D721Med (cell line): Measurements from ENCODE around the gene NCKAP5.

Experiments
- DNase-seq: peaks from one replicate; pipeline ENCODE4 v3.0.0; 2011; ENCODE audit warnings: low spot score; ENCODE audit not compliant: insufficient read length
- FAIRE-seq: peaks from 2 replicates; lab custom pipeline; 2011; peaks lifted over from hg19 to GRCh38; lab: Jason Lieb, UNC
- CTCF ChIP-seq: IDR thresholded peaks from 2 replicates; pipeline ENCODE4 v1.5.1; 2012; ENCODE audit warnings: mild to moderate bottlenecking, control low read depth; ENCODE audit not compliant: insufficient read depth; ENCODE audit errors: missing control alignments

NCKAP5 gene

GRCh38 chr2:133371286-133371685 is 197.0 kb downstream of the NCKAP5 start:
- no peak for TF ChIP-seq CTCF
- DNase-seq (no peak), FAIRE-seq (no peak)

GRCh38 chr2:133369901-133370658 is 198.2 kb downstream of the NCKAP5 start:
- DNase-seq, result no peak
- TF ChIP-seq CTCF, result no peak
- FAIRE-seq, result no peak

- no peak for TF ChIP-seq CTCF
- no peak for DNase-seq
- FAIRE-seq, result no peak
These were observed 203.1 kb downstream of the NCKAP5 start for GRCh38 chr2:133365117-133365516.

- FAIRE-seq (no peak), DNase-seq (no peak)
- TF ChIP-seq CTCF, result no peak
These were observed 203.6 kb downstream of the NCKAP5 start for GRCh38 chr2:133364636-133365035.

- no peak for FAIRE-seq
- TF ChIP-seq CTCF, result no peak
- DNase-seq, result no peak
These were observed 204.4 kb downstream of the NCKAP5 start for GRCh38 chr2:133363884-133364283.

GRCh38 chr2:133362061-133362476 is 206.2 kb downstream of the NCKAP5 start:
- FAIRE-seq (no peak), DNase-seq (no peak)
- TF ChIP-seq CTCF, result no peak

GRCh38 chr2:133360882-133361281 is 207.4 kb downstream of the NCKAP5 start:
- DNase-seq, result no peak
- no peak for TF ChIP-seq CTCF
- FAIRE-seq, result no peak
